COLO829 (cell line): ENCODE results near the gene CYP4X1.
"Not testable (repeated sequence)": the region's sequence is repeated elsewhere in the genome, so short reads cannot be mapped to it uniquely, and the experiment has no call there.

Experiments used
- DNase-seq: peaks from one replicate; pipeline ENCODE4 v3.0.0; 2012; ENCODE audit warnings: low spot score

CYP4X1 gene

GRCh38 chr1:47023268-47024140, at the start of gene CYP4X1:
TSS of gene CYP4X1 (plus strand) at chr1:47023669. CDS start at chr1:47023818, 149 bp downstream.
- no peak for DNase-seq

GRCh38 chr1:46983166-46983829, 40.2 kb upstream of the CYP4X1 start:
- DNase-seq = no peak

- no peak for DNase-seq
Observed at GRCh38 chr1:46983830-46984586, 39.5 kb upstream of the CYP4X1 start.

- DNase-seq = not testable (repeated sequence)
Observed at GRCh38 chr1:46990541-46990940, 32.9 kb upstream of the CYP4X1 start.

- DNase-seq = peak; percentile 23
Observed at GRCh38 chr1:46991083-46991923, 32.2 kb upstream of the CYP4X1 start.

GRCh38 chr1:46996659-46997281, 26.7 kb upstream of the CYP4X1 start:
- DNase-seq = no peak

GRCh38 chr1:47002211-47002610, 21.3 kb upstream of the CYP4X1 start:
- peak; percentile 12 for DNase-seq

GRCh38 chr1:47003896-47004403, 19.5 kb upstream of the CYP4X1 start:
- DNase-seq = no peak

GRCh38 chr1:47006437-47006836, 17.0 kb upstream of the CYP4X1 start:
- DNase-seq = not testable (repeated sequence)

- no peak for DNase-seq
Observed at GRCh38 chr1:47013293-47013692, 10.2 kb upstream of the CYP4X1 start.

- no peak for DNase-seq
Observed at GRCh38 chr1:47021070-47021469, 2.4 kb upstream of the CYP4X1 start.

- DNase-seq = no peak
Observed at GRCh38 chr1:47024141-47024801, 802 bp downstream of the CYP4X1 start.

- no peak for DNase-seq
Observed at GRCh38 chr1:47030170-47030805, 6.8 kb downstream of the CYP4X1 start.

- DNase-seq = no peak
Observed at GRCh38 chr1:47031059-47031458, 7.6 kb downstream of the CYP4X1 start.

GRCh38 chr1:47031585-47031984, 8.1 kb downstream of the CYP4X1 start:
- no peak for DNase-seq

- no peak for DNase-seq
Observed at GRCh38 chr1:47036764-47037163, 13.3 kb downstream of the CYP4X1 start.

GRCh38 chr1:47059376-47059775, 35.9 kb downstream of the CYP4X1 start:
- DNase-seq = no peak

- no peak for DNase-seq
Observed at GRCh38 chr1:47067097-47067594, 43.7 kb downstream of the CYP4X1 start, which contains the start of gene CYP4Z1. TSS of gene CYP4Z1 (plus strand) at chr1:47067231. CDS start at chr1:47067491, 260 bp downstream.

GRCh38 chr1:47069080-47069479, 45.6 kb downstream of the CYP4X1 start:
- DNase-seq = not testable (repeated sequence)

GRCh38 chr1:47069509-47069908, 46.0 kb downstream of the CYP4X1 start:
- not testable (repeated sequence) for DNase-seq
